Keratinocyte (primary cell): ENCODE results near the gene GAB2. TPM values are rescaled to one million over a fixed set of nuclear protein-coding genes. Genes with fewer than 3 reads are reported as not detected.

Experiments
- DNase-seq: peaks from one replicate; pipeline ENCODE4 v3.0.0-alpha.2; 2011; ENCODE audit warnings: low read depth, missing footprints, low spot score
- FAIRE-seq: peaks from 2 replicates; lab custom pipeline; 2011; peaks lifted over from hg19 to GRCh38; lab: Jason Lieb, UNC
- H2AFZ ChIP-seq: 2 replicates; pipeline ENCODE4 v1.6.0; 2012; ENCODE audit warnings: low read length, control low read depth, inconsistent platforms; ENCODE audit not compliant: control insufficient read depth
- H3K27ac ChIP-seq: 2 replicates; pipeline ENCODE4 v1.5.1; 2011; ENCODE audit warnings: low read length; ENCODE audit not compliant: control insufficient read depth, insufficient read depth
- H3K27me3 ChIP-seq: 3 replicates; pipeline ENCODE4 v1.6.0; 2011; ENCODE audit warnings: low read length; ENCODE audit not compliant: control insufficient read depth, insufficient read depth; ENCODE audit errors: extremely low read depth
- H3K36me3 ChIP-seq, 2 experiments: 2 replicates in 1 of 2; 3 replicates in 1 of 2; pipeline ENCODE4 v1.5.1; 2011; ENCODE audit warnings: low read length in 2 of 2, mild to moderate bottlenecking in 1 of 2; ENCODE audit not compliant: control insufficient read depth in 2 of 2, insufficient read depth in 2 of 2; ENCODE audit errors: extremely low read depth in 1 of 2
- H3K4me1 ChIP-seq: 3 replicates; pipeline ENCODE4 v1.5.1; 2011; ENCODE audit warnings: low read length; ENCODE audit not compliant: control insufficient read depth, insufficient read depth; ENCODE audit errors: extremely low read depth
- H3K4me2 ChIP-seq: 3 replicates; pipeline ENCODE4 v1.6.0; 2011; ENCODE audit warnings: low read depth, low read length; ENCODE audit not compliant: control insufficient read depth, insufficient read depth; ENCODE audit errors: extremely low read depth
- H3K4me3 ChIP-seq, 3 experiments: fragments of 200-600 bp in 1 of 3; sonication (generic) in 1 of 3; 2 replicates in 2 of 3; 3 replicates in 1 of 3; pipeline ENCODE4 v1.5.1; 2011 to 2016; ENCODE audit warnings: low read length in 3 of 3, mild to moderate bottlenecking in 3 of 3, control low read depth in 2 of 3, inconsistent platforms in 1 of 3, low read depth in 1 of 3, mixed read lengths in 1 of 3, mixed run types in 1 of 3, moderate library complexity in 1 of 3; ENCODE audit not compliant: control insufficient read depth in 2 of 3, insufficient read depth in 2 of 3; ENCODE audit errors: extremely low read depth in 1 of 3
- H3K79me2 ChIP-seq: 2 replicates; pipeline ENCODE4 v1.6.0; 2012; ENCODE audit warnings: low read length; ENCODE audit not compliant: control insufficient read depth, insufficient read depth
- H3K9ac ChIP-seq: 3 replicates; pipeline ENCODE4 v1.6.0; 2011; ENCODE audit warnings: low read length; ENCODE audit not compliant: control insufficient read depth, insufficient read depth; ENCODE audit errors: extremely low read depth
- H3K9me1 ChIP-seq: 3 replicates; pipeline ENCODE4 v1.6.0; 2011; ENCODE audit warnings: low read length; ENCODE audit not compliant: control insufficient read depth, insufficient read depth; ENCODE audit errors: extremely low read depth
- H3K9me3 ChIP-seq: 2 replicates; pipeline ENCODE4 v1.5.1; 2012; ENCODE audit warnings: low read depth, low read length; ENCODE audit not compliant: control insufficient read depth
- H4K20me1 ChIP-seq: 3 replicates; pipeline ENCODE4 v1.6.0; 2011; ENCODE audit warnings: low read length; ENCODE audit not compliant: control insufficient read depth, insufficient read depth; ENCODE audit errors: extremely low read depth
- CTCF ChIP-seq, 3 experiments: IDR thresholded peaks in 1 of 3; conservative IDR thresholded peaks in 1 of 3; optimal IDR thresholded peaks in 1 of 3; 2 replicates in 2 of 3; 3 replicates in 1 of 3; pipeline versions ENCODE3 to v1.5.1; 2011; ENCODE audit warnings: low read length in 3 of 3, mild to moderate bottlenecking in 3 of 3, moderate library complexity in 2 of 3, control low read depth in 1 of 3, inconsistent platforms in 1 of 3; ENCODE audit not compliant: insufficient read depth in 2 of 3; ENCODE audit errors: extremely low read depth in 1 of 3
- EZH2 ChIP-seq: IDR thresholded peaks from one replicate; pipeline ENCODE4 v1.6.1; 2012; ENCODE audit warnings: inconsistent platforms, mild to moderate bottlenecking, low read length, moderate library complexity
- dilution Hi-C: fragments of 300-500 bp; cut with MboI; formaldehyde crosslinking; loops from one replicate; pipeline ENCODE4 v1.7.0; 2020; ENCODE audit warnings: low sequenced_read_pairs; ENCODE audit not compliant: extremely low pct_ligation_motif_present
- polyA plus RNA-seq, 5 experiments: library from polyadenylated mRNA; depleted of rRNA in 3 of 5; stranded (reverse) in 3 of 5; stranded (forward) in 1 of 5; unstranded in 1 of 5; fragments of >200 nt; gene quantifications; 1 replicate in 1 of 5; 2 replicates in 3 of 5; 3 replicates in 1 of 5; pipeline versions ENCODE4 v1.2.1 to v1.2.3, GENCODE V29; 2011 to 2012; ENCODE audit warnings: missing spikeins in 2 of 5, low read depth in 1 of 5, low replicate concordance in 1 of 5

The GAB2 gene
- polyA plus RNA-seq, 1 donor (not counting 4 experiments of a cell fraction or from before 2014, with no cell fraction given): 0.68 TPM

GRCh38 chr11:78226684-78227680 is 190.6 kb downstream of the GAB2 start:
- dilution Hi-C loops: no loop called here
- FAIRE-seq: no peak

GRCh38 chr11:78224906-78225420 is 192.7 kb downstream of the GAB2 start:
- Histone ChIP-seq H3K9me3 (no peaks in the 10 kb centered on the region), H3K4me3 (no peak overlapping the region), H3K27me3 (no peaks in the 10 kb centered on the region), H3K9me1 (no peaks in the 10 kb centered on the region), H3K36me3 (peaks cover 0 to 2% of the 10 kb centered on the region in 2 experiments), H3K79me2 (no peaks in the 10 kb centered on the region), H3K4me1 (no peaks in the 10 kb centered on the region), H2AFZ (no peak overlapping the region), H3K27ac (no peak overlapping the region), H3K4me2 (no peak overlapping the region), H3K9ac (no peak overlapping the region), H4K20me1 (no peaks in the 10 kb centered on the region)
- TF ChIP-seq EZH2 (no peak), CTCF (optimal IDR thresholded peaks at IDR 0.05 in 1 of 3, IDR thresholded peaks at IDR 0.05 in 1 of 3, conservative IDR thresholded peaks at IDR 0.05 in 1 of 3; ENCODE audit: extremely low read depth in 1 of 3, insufficient read depth in 2 of 3, low read length in 3 of 3) (no peak)
- DNase-seq (no peak), FAIRE-seq (no peak)
- dilution Hi-C loops: no loop called here

More at GRCh38 chr11:78226684-78227680, 190.6 kb downstream of the GAB2 start:
- no peaks in the 10 kb centered on the region for H3K4me1 ChIP-seq
- H2AFZ ChIP-seq: no peak overlapping the region
- H3K9ac ChIP-seq: no peak overlapping the region
- TF ChIP-seq CTCF (optimal IDR thresholded peaks at IDR 0.05 in 1 of 3, IDR thresholded peaks at IDR 0.05 in 1 of 3, conservative IDR thresholded peaks at IDR 0.05 in 1 of 3; ENCODE audit: extremely low read depth in 1 of 3, insufficient read depth in 2 of 3, low read length in 3 of 3) (no peak), EZH2 (no peak)
- no peaks in the 10 kb centered on the region for H3K9me1 ChIP-seq
- no peaks in the 10 kb centered on the region for H3K79me2 ChIP-seq
- DNase-seq: no peak
- H3K27me3 ChIP-seq: no peaks in the 10 kb centered on the region
- H3K4me3 ChIP-seq: no peak overlapping the region
- no peak overlapping the region for H3K4me2 ChIP-seq
- H3K27ac ChIP-seq: no peak overlapping the region
- no peaks in the 10 kb centered on the region for H4K20me1 ChIP-seq
- H3K9me3 ChIP-seq: no peaks in the 10 kb centered on the region
- H3K36me3 ChIP-seq: no peaks in the 10 kb centered on the region
